ENCODE results near the gene SELL.
"Not testable (repeated sequence)": the region's sequence is repeated elsewhere in the genome, so short reads cannot be mapped to it uniquely, and the experiment has no call there.

SELL gene

DNA sequence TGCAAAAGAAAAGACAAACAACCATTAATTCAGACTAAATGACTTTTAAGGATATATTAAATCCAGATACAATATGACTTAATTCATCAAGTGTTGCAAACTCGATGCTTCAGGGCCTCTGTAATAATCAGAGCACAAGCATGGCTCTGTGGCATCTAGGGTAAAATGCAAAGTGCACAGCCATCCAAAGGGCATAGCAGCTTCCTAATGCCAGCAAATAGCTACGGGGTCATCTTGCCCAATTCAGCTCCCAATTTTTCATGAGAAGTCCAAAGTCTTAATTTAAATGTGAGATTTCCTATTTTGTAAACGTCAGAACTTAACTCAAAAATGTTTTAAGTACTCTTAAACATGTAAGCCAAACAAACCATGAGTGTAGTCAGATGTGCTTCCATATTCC is 14.5 kb upstream of the SELL start:
- H3K27ac ChIP-seq, result no peak overlapping the region
- TF ChIP-seq, protein P1, sequence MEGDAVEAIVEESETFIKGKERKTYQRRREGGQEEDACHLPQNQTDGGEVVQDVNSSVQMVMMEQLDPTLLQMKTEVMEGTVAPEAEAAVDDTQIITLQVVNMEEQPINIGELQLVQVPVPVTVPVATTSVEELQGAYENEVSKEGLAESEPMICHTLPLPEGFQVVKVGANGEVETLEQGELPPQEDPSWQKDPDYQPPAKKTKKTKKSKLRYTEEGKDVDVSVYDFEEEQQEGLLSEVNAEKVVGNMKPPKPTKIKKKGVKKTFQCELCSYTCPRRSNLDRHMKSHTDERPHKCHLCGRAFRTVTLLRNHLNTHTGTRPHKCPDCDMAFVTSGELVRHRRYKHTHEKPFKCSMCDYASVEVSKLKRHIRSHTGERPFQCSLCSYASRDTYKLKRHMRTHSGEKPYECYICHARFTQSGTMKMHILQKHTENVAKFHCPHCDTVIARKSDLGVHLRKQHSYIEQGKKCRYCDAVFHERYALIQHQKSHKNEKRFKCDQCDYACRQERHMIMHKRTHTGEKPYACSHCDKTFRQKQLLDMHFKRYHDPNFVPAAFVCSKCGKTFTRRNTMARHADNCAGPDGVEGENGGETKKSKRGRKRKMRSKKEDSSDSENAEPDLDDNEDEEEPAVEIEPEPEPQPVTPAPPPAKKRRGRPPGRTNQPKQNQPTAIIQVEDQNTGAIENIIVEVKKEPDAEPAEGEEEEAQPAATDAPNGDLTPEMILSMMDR (conservative IDR thresholded peaks at IDR 0.05), result no peak

DNA sequence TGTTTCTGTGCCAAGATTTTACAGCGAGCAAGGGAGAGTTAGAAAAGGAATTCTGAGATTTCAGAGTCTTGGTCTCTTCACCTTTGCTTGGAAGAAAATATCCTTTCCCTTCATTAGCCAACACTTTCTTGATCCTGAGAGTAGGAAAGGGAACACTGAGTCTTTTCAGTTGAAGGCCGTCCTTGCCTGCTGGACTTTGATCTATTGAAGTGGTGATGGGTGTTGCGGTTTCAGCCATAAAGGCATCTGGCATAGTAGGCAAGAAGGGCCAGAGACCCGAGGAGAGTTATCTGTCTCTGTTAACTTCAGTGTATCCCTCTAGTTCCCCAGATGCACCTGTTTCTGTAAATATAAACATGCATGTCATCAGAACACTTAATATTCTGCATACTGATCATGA is 12.7 kb upstream of the SELL start:
- TF ChIP-seq, protein P1 (conservative IDR thresholded peaks at IDR 0.05), result no peak

DNA sequence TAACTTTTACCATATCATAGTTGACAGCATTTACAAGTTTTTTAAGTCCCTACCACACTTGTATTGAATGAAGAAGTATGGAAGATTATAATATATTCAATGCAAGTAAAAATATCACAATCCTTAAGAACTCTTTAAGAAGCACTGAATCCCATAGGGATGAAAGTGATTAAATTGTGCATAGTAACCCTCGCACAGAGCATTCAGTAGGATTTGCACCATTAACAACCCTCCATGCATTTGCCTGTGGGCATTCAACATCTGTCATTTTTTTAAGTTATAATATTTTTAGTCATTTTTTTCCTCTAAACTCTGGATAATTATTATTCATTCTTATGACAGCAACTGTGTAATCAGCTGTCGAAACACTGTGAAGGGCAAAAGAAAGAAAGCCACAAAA is 12.3 kb upstream of the SELL start:
- TF ChIP-seq, protein P1 (conservative IDR thresholded peaks at IDR 0.05), result no peak
- no peak overlapping the region for H3K27ac ChIP-seq

More for the DNA sequence above, 12.7 kb upstream of the SELL start:
- no peak overlapping the region for H3K27ac ChIP-seq

DNA sequence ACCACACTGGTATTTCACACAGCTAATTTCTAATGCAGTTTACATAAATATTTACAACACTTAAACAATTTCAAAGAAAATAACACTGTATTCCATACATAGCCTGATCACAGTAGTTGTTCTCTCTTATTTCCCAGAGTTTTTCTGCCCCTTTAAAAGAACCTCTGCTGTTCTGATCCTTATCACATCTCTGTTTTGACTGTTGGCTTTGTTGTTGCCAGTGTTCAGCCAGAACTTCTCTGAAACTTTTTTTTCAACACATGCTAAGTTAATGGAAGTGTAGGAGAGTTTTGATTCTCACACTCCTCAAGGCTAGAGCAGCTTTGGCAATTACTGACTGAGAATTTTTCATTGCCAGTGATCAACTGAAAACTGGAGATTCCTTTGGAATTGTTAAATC is 11.4 kb upstream of the SELL start:
- H3K27ac ChIP-seq, result no peak overlapping the region
- TF ChIP-seq, protein P1 (conservative IDR thresholded peaks at IDR 0.05), result no peak

DNA sequence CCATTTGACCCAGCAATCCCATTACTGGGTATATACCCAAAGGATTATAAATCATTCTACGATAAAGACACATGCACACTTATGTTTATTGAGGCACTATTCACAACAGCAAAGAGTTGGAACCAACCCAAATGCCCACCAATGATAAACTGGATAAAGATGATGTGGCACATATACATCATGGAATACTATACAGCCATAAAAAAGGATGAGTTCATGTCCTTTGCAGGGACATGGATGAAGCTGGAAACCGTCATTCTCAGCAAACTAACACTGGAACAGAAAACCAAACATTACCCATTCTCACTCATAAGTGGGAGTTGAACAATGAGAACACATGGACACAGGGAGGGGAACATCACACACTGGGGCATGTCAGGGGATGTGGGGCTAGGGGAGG is 3.7 kb upstream of the SELL start:
- not testable (repeated sequence) for H3K27ac ChIP-seq

DNA sequence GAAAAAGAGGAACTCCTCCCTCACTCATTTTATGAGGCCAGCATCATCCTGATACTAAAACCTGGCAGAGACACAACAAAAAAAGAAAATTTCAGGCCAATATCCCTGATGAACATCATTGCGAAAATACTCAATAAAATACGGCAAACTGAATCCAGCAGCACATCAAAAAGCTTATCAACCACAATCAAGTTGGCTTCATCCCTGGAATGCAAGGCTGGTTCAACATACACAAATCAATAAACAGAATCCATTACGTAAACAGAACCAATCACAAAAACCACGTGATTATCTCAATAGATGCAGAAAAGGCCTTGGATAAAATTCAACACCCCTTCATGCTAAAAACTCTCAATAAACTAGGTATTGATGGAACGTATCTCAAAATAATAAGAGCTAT is 1.7 kb upstream of the SELL start:
- not testable (repeated sequence) for H3K27ac ChIP-seq

DNA sequence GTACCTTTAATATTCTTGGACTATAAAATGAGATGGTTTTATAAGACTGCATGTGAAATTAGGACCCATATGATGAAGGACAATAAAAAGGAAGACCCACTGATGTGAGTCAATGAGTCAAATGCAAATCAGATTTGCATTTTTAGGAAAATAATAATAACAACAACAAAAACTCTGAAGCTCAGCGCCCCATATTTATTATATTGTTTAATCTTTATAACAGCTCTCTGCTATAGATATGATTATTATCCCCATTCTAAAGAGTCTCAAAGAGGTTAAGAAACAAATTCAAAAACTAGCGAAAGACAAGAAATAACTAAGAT is 850 bp upstream of the SELL start:
- TF ChIP-seq, protein P1 (conservative IDR thresholded peaks at IDR 0.05), result peak; percentile 57
- no peak overlapping the region for H3K27ac ChIP-seq

DNA sequence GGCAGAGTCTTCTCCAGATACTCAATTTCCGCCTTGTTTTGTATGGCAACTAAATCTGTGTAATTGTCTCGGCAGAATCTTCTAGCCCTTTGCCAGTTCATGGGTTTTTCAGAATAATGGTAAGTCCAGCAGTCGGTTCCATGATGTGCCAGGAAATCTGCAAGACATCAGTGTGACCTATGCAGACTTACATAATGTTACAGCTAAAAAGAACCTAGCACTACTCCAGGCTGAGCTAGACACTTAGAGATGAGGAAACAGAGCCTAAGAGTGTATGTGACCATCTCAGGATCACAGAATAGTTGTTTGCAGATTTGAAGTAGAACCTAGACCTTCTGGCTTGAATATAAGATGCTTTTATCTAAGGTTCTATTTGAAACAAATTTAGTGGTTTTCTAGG is 2.8 kb downstream of the SELL start:
- TF ChIP-seq, protein P1 (conservative IDR thresholded peaks at IDR 0.05), result no peak
- no peak overlapping the region for H3K27ac ChIP-seq

DNA sequence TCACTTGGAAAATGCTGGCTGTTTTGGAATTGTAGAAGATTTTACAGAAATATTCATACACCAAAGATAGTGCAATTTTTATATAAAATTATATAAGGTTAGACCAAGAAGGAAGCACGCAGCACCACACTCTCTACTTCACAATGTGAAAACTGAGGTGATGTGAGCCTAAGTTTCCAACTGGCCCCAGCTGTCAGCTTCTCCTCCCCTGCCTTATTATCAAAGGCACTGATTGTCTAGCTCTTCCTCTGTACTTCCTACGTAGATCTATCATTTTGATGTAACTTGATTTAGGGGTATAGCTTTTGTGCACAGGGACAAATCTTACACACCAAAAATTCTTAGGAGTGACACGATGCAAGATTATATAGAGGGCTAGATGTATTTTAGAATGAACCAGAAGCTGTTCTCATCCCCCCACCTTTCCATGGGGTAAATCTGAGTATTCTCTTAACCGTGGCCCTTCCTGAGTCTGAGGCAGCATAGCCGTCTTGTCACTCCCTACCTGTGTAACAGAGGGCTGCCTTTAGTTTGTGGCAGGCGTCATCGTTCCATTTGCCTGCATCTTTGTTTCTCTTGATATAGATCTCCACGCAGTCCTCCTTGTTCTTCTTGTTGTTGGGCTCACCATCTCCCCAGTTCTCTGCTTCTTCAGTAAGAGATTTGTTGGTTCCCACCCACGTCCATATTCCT is 3.4 kb downstream of the SELL start:
- TF ChIP-seq, protein P1 (conservative IDR thresholded peaks at IDR 0.05), result no peak
- H3K27ac ChIP-seq, result no peak overlapping the region

All from VCaP (cell line).